Gastrocnemius medialis (tissue), 4 donors: ENCODE measurements around the gene UBE2V1. TPM values are rescaled to one million over a fixed set of nuclear protein-coding genes. Genes with fewer than 3 reads are reported as not detected.
A peak's percentile ranks its signal among the peaks of the same experiment; 100 is the strongest.

ENCODE experiments used
- ATAC-seq, 2 donors: fragments of 150-250 bp; one replicate each; pipeline ENCODE4 v1.9.1; 2016
- DNase-seq, 2 donors: peaks; one replicate each; pipeline ENCODE4 v3.0.0-alpha.2; 2019
- H3K27ac ChIP-seq, 4 donors: fragments of 200-600 bp; sonication (generic); 1 replicate in 1 of 4; 2 replicates in 3 of 4; pipeline ENCODE4 v1.5.1; 2016 to 2018; ENCODE audit warnings: mild to moderate bottlenecking in 2 of 4, moderate library complexity in 1 of 4
- H3K27me3 ChIP-seq, 3 donors: fragments of 200-600 bp; sonication (generic) in 2 of 3; 1 replicate in 1 of 3; 2 replicates in 2 of 3; pipeline versions ENCODE4 v1.5.1 to v1.6.0; 2016 to 2019; ENCODE audit warnings: mild to moderate bottlenecking in 1 of 3, moderate library complexity in 1 of 3
- H3K36me3 ChIP-seq, 2 donors: fragments of 200-600 bp; sonication (generic) in 1 of 2; one replicate each; pipeline ENCODE4 v1.5.1; 2017 to 2018
- H3K4me1 ChIP-seq, 2 donors: fragments of 200-600 bp; sonication (generic) in 1 of 2; one replicate each; pipeline ENCODE4 v1.5.1; 2016 to 2017; ENCODE audit warnings: mild to moderate bottlenecking in 2 of 2
- H3K4me3 ChIP-seq, 4 donors: fragments of 200-600 bp; sonication (generic) in 3 of 4; 1 replicate in 1 of 4; 2 replicates in 3 of 4; pipeline ENCODE4 v1.5.1; 2016 to 2019; ENCODE audit warnings: mild to moderate bottlenecking in 2 of 4
- H3K9me3 ChIP-seq, 3 donors: fragments of 200-600 bp; sonication (generic) in 2 of 3; 1 replicate in 1 of 3; 2 replicates in 2 of 3; pipeline ENCODE4 v1.5.1; 2016 to 2019
- CTCF ChIP-seq, 5 experiments: fragments of 450-650 bp in 3 of 5; fragments of 200-600 bp in 2 of 5; sonication (generic) in 2 of 5; IDR thresholded peaks in 4 of 5; conservative IDR thresholded peaks in 1 of 5; 1 replicate in 4 of 5; 2 replicates in 1 of 5; pipeline ENCODE4 v1.5.1; 2016 to 2019; ENCODE audit warnings: antibody characterized with exemption in 5 of 5, mild to moderate bottlenecking in 3 of 5, moderate library complexity in 3 of 5
- POLR2A ChIP-seq, 2 donors: fragments of 450-650 bp; IDR thresholded peaks; one replicate each; pipeline ENCODE4 v1.6.1; 2017; ENCODE audit warnings: antibody characterized with exemption in 2 of 2, mild to moderate bottlenecking in 2 of 2, moderate library complexity in 2 of 2
- in situ Hi-C, 4 donors: fragments of 200-750 bp; cut with MboI; loops; one replicate each; pipeline versions ENCODE4 v1.15.0 to v1.8.0; 2017; ENCODE audit warnings: low sequenced_read_pairs in 4 of 4
- intact Hi-C: fragments of 100-400 bp; cut with DNase I; formaldehyde crosslinking; loops from one replicate; pipeline ENCODE4 v1.15.1; 2023; ENCODE audit warnings: low total_unique reads
- total RNA-seq, 4 donors: library from RNA; depleted of rRNA; stranded (reverse); fragments of >200 nt; gene quantifications; one replicate each; pipeline versions ENCODE4 v1.1.0 to v1.2.3, GENCODE V29; 2016

Gene UBE2V1
- total RNA-seq, 4 donors from 2014 or later, result 37.6 to 58.5 (median 46.9) TPM

- H3K4me1 ChIP-seq, result peaks cover 54 to 69% of the 10 kb centered on the region in 2 donors
- in situ Hi-C loops (no loop called here), intact Hi-C loops (no loop called here)
- H3K27ac ChIP-seq, result peak overlapping the region; percentile 85 to 96 (median 88)
- no peak for DNase-seq
- no peak for TF ChIP-seq POLR2A (IDR thresholded peaks at IDR 0.05)
- TF ChIP-seq CTCF (IDR thresholded peaks at IDR 0.05 in 4 of 5, conservative IDR thresholded peaks at IDR 0.05 in 1 of 5), result no peak
- ATAC-seq, result no peak
- H3K4me3 ChIP-seq, result no peak overlapping the region
- H3K27me3 ChIP-seq, result no peaks in the 10 kb centered on the region
- peaks cover 0 to 36% of the 10 kb centered on the region in 2 donors for H3K36me3 ChIP-seq
- H3K9me3 ChIP-seq, result no peaks in the 10 kb centered on the region
Measured at GRCh38 chr20:50128520-50128905, 15.6 kb upstream of the UBE2V1 start.

DNA sequence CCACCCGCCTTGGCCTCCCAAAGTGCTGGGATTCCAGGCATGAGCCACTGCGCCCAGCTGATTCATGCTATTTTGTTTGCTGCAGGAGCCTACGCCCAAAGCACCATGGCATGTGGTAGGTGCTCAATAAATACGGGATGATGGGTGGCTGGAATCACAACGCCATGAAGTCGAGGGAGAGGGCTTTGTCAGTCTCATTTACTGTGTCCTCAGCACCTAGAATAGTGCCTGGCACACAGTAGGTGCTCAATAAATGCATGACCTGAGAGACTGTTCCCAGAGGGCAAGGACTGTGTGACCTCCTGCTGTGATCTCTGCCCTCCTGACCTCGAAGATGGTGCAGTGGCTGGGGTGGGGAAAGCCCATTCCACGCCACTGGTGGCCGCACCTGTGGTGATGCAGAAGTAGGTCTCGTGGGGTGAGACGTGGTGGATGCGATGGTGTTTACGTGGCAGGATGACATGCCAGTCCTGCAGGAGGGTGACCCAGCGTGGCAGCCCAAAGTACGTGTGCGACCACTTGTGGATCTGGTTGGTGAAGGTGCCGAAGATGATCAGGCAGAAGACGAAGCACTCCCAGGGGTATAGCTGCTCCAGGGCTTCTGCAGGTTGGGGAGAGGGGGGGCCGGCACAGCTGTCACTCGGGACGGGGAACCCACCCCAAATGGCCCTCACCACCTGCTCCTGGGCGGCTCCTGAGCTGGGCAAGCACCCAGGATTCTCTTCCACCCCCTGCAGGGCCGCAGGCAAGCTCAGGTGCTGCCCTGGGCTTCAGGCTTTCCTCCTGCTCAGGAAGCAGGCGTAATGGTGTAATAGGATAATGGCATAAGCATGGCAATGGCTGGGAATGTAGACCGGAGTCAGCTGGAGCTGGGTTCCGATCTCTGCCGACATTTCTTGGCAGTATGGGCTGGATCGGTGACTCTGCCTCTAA lies 14.9 kb upstream of the UBE2V1 start:
- Histone ChIP-seq H3K4me3 (no peak overlapping the region), H3K36me3 (peaks cover 0 to 36% of the 10 kb centered on the region in 2 donors), H3K27me3 (no peaks in the 10 kb centered on the region), H3K9me3 (no peaks in the 10 kb centered on the region), H3K4me1 (peaks cover 48 to 62% of the 10 kb centered on the region in 2 donors), H3K27ac (peak overlapping the region; percentile 85 to 96 (median 88))
- ATAC-seq (peak; percentile 15 to 23), DNase-seq (peak; percentile 38 to 77)
- in situ Hi-C loops, result no loop called here
- TF ChIP-seq POLR2A (IDR thresholded peaks at IDR 0.05) (no peak), CTCF (IDR thresholded peaks at IDR 0.05 in 4 of 5, conservative IDR thresholded peaks at IDR 0.05 in 1 of 5) (no peak)
- intact Hi-C loops, result no loop called here

DNA sequence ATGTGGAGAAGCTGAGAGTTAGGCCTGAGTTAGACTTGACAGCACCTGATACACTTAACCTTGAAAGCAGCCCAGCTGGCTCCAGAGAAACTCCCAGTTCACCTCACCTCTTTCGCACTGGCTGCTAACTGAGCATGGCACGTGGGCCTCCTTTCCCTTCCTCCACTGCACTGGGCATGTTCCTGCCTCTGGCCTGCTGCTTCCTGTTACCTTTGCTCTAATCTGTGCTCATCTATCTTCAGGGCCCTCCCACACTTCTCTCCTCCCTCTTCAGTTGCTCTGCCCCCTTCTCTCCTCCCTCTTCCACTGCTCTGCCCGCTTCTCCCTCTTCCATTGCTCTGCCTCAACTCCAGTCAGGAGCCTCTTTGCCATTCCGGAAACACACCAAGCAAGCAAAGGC lies 13.7 kb upstream of the UBE2V1 start:
- Histone ChIP-seq H3K27ac (peak overlapping the region; percentile 85 to 96 (median 88)), H3K36me3 (peaks cover 0 to 36% of the 10 kb centered on the region in 2 donors), H3K9me3 (no peaks in the 10 kb centered on the region), H3K4me1 (peaks cover 37 to 50% of the 10 kb centered on the region in 2 donors), H3K4me3 (no peak overlapping the region), H3K27me3 (no peaks in the 10 kb centered on the region)
- ATAC-seq (peak; percentile 80 to 81), DNase-seq (peak; percentile 88 to 95)
- intact Hi-C loops (no loop called here), in situ Hi-C loops (no loop called here)
- TF ChIP-seq CTCF (IDR thresholded peaks at IDR 0.05 in 4 of 5, conservative IDR thresholded peaks at IDR 0.05 in 1 of 5) (no peak), POLR2A (IDR thresholded peaks at IDR 0.05) (no peak)

DNA sequence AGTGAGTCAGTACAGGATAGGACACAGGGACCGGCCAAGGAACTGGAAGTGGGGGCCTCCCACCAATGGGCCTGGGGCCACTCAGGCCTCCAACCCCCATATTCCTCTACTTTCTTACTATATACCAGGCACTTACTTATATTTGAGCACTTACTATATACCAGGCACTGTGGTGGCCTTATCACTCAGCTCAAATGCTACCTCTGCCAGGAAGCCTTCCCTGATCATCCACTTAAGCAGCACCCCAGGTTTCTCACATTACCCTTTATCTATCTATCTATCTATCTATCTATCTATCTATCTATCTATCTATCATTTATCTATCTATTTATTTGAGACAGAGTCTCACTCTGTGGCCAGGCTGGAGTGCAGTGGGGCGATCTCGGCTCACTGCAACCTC lies 12.3 kb upstream of the UBE2V1 start:
- H3K36me3 ChIP-seq, result peaks cover 0 to 33% of the 10 kb centered on the region in 2 donors
- ATAC-seq, result no peak
- no peak overlapping the region for H3K4me3 ChIP-seq
- no peaks in the 10 kb centered on the region for H3K27me3 ChIP-seq
- no peak for DNase-seq
- intact Hi-C loops (no loop called here), in situ Hi-C loops (no loop called here)
- peak overlapping the region; percentile 85 to 96 (median 88) for H3K27ac ChIP-seq
- H3K4me1 ChIP-seq, result peaks cover 32 to 47% of the 10 kb centered on the region in 2 donors
- H3K9me3 ChIP-seq, result no peaks in the 10 kb centered on the region
- no peak for TF ChIP-seq POLR2A (IDR thresholded peaks at IDR 0.05)
- TF ChIP-seq CTCF (IDR thresholded peaks at IDR 0.05 in 4 of 5, conservative IDR thresholded peaks at IDR 0.05 in 1 of 5), result no peak
